Liver (tissue), 9 donors: Measurements from ENCODE around the gene SLC5A12. TPM values are rescaled to one million over a fixed set of nuclear protein-coding genes. Genes with fewer than 3 reads are reported as not detected.

Experiments used
- DNase-seq: peaks from one replicate; pipeline ENCODE4 v3.0.0-alpha.2; 2017; ENCODE audit warnings: low spot score
- H3K27ac ChIP-seq, 2 donors: one replicate each; pipeline ENCODE4 v1.7.0; 2013; ENCODE audit warnings: inconsistent platforms in 2 of 2, low read length in 2 of 2, control low read depth in 1 of 2, low read depth in 1 of 2, mild to moderate bottlenecking in 1 of 2
- H3K27me3 ChIP-seq, 4 donors: one replicate each; pipeline versions ENCODE4 v1.6.1 to v1.7.0; 2013; ENCODE audit warnings: low read length in 3 of 4, inconsistent platforms in 1 of 4, mild to moderate bottlenecking in 1 of 4, moderate library complexity in 1 of 4; ENCODE audit not compliant: control insufficient read depth in 4 of 4, insufficient read depth in 4 of 4
- H3K36me3 ChIP-seq, 4 donors: one replicate each; pipeline versions ENCODE4 v1.6.1 to v1.7.0; 2013; ENCODE audit warnings: low read length in 3 of 4, mild to moderate bottlenecking in 3 of 4, low read depth in 1 of 4, moderate library complexity in 1 of 4; ENCODE audit not compliant: control insufficient read depth in 4 of 4, insufficient read depth in 3 of 4
- H3K4me1 ChIP-seq, 4 donors: one replicate each; pipeline versions ENCODE4 v1.6.1 to v1.7.0; 2013; ENCODE audit warnings: low read length in 3 of 4, mild to moderate bottlenecking in 3 of 4, moderate library complexity in 1 of 4; ENCODE audit not compliant: control insufficient read depth in 4 of 4, insufficient read depth in 4 of 4
- H3K4me3 ChIP-seq, 3 donors: one replicate each; pipeline versions ENCODE4 v1.6.1 to v1.7.0; 2013; ENCODE audit warnings: low read length in 3 of 3, control low read depth in 1 of 3, low read depth in 1 of 3, mild to moderate bottlenecking in 1 of 3
- H3K9ac ChIP-seq, 2 donors: one replicate each; pipeline ENCODE4 v1.7.0; 2013; ENCODE audit warnings: low read length in 2 of 2, mild to moderate bottlenecking in 2 of 2, moderate library complexity in 2 of 2, control low read depth in 1 of 2, low read depth in 1 of 2
- H3K9me3 ChIP-seq, 4 donors: one replicate each; pipeline versions ENCODE4 v1.6.1 to v1.7.0; 2013; ENCODE audit warnings: low read length in 3 of 4; ENCODE audit not compliant: control insufficient read depth in 4 of 4
- EGR1 ChIP-seq, 2 donors: IDR thresholded peaks; 2 replicates each; pipeline ENCODE4 v1.6.1; 2016 to 2018; ENCODE audit warnings: antibody characterized with exemption in 2 of 2, low read depth in 2 of 2
- FOXA1 ChIP-seq: IDR thresholded peaks from 2 replicates; pipeline ENCODE4 v1.6.1; 2016; ENCODE audit warnings: antibody characterized with exemption
- FOXA2 ChIP-seq: IDR thresholded peaks from 2 replicates; pipeline ENCODE4 v1.6.1; 2016; ENCODE audit warnings: antibody characterized with exemption
- GABPA ChIP-seq, 2 donors: IDR thresholded peaks in 1 of 2; conservative IDR thresholded peaks in 1 of 2; 2 replicates each; pipeline ENCODE4 v1.6.1; 2016; ENCODE audit warnings: antibody characterized with exemption in 2 of 2, mild to moderate bottlenecking in 1 of 2, moderate library complexity in 1 of 2
- HNF4G ChIP-seq: IDR thresholded peaks from 2 replicates; pipeline ENCODE4 v1.6.1; 2016; ENCODE audit warnings: antibody characterized with exemption
- JUND ChIP-seq, 2 donors: IDR thresholded peaks; 2 replicates each; pipeline ENCODE4 v1.6.1; 2016; ENCODE audit warnings: antibody characterized with exemption in 2 of 2
- MAX ChIP-seq: IDR thresholded peaks from 2 replicates; pipeline ENCODE4 v1.6.1; 2016; ENCODE audit warnings: antibody characterized with exemption
- NR2F2 ChIP-seq: IDR thresholded peaks from 2 replicates; pipeline ENCODE4 v1.6.1; 2016; ENCODE audit warnings: antibody characterized with exemption
- RXRA ChIP-seq, 2 donors: IDR thresholded peaks; 2 replicates each; pipeline ENCODE4 v1.6.1; 2017 to 2018; ENCODE audit warnings: antibody characterized with exemption in 2 of 2, mild to moderate bottlenecking in 1 of 2
- SP1 ChIP-seq: IDR thresholded peaks from 2 replicates; pipeline ENCODE4 v1.6.1; 2018; ENCODE audit warnings: antibody characterized with exemption, mild to moderate bottlenecking
- TAF1 ChIP-seq: conservative IDR thresholded peaks from 2 replicates; pipeline ENCODE4 v1.6.1; 2016; ENCODE audit warnings: antibody characterized with exemption, mild to moderate bottlenecking
- YY1 ChIP-seq: IDR thresholded peaks from 2 replicates; pipeline ENCODE4 v1.6.1; 2016; ENCODE audit warnings: antibody characterized with exemption, mild to moderate bottlenecking
- ZBTB33 ChIP-seq: IDR thresholded peaks from 2 replicates; pipeline ENCODE4 v1.6.1; 2016; ENCODE audit warnings: antibody characterized with exemption
- WGBS: extraction: QIAGEN DNeasy Blood & Tissue Kit; methylation state at CpG from one replicate; pipeline ENCODE4 v1.1.7; 2013; 5-methylcytosine and 5-hydroxymethylcytosine counted together
- polyA plus RNA-seq, 2 donors: library from polyadenylated mRNA; stranded (reverse) in 1 of 2; unstranded in 1 of 2; fragments of 200-250 nt in 1 of 2; fragments of >200 nt in 1 of 2; fragmentation: Nextera tagmentation in 1 of 2; extraction: Ambion mirVana in 1 of 2; gene quantifications; one replicate each; pipeline versions ENCODE4 v1.2.1 to v1.2.3, GENCODE V29; 2013 to 2015
- total RNA-seq, 2 donors: library from RNA; depleted of rRNA; stranded (reverse); fragments of >200 nt; gene quantifications; one replicate each; pipeline ENCODE4 v1.2.3, GENCODE V29; 2014
- TF ChIP-seq, protein P1 (sequence below): IDR thresholded peaks from 2 replicates; pipeline ENCODE4 v1.6.1; 2016; ENCODE audit warnings: antibody characterized with exemption, mild to moderate bottlenecking
- TF ChIP-seq, protein P2 (sequence below): IDR thresholded peaks from 2 replicates; pipeline ENCODE4 v1.6.1; 2016; ENCODE audit warnings: antibody characterized with exemption
- TF ChIP-seq, protein P3 (sequence below): fragments of 150-350 bp; IDR thresholded peaks from 2 replicates; pipeline ENCODE4 v1.5.1; 2017; ENCODE audit warnings: improper control_type of control experiment, low read depth, low read length; ENCODE audit not compliant: missing input control
- donor health status: healthy.
- donor health status: healthy.
- donor health status: healthy.
- donor health status: healthy.
- donor health status: healthy.

SLC5A12 gene
- total and polyA plus RNA-seq, 4 donors = under 0.01 to 0.23 (median 0.03) TPM; not detected in 1

DNA sequence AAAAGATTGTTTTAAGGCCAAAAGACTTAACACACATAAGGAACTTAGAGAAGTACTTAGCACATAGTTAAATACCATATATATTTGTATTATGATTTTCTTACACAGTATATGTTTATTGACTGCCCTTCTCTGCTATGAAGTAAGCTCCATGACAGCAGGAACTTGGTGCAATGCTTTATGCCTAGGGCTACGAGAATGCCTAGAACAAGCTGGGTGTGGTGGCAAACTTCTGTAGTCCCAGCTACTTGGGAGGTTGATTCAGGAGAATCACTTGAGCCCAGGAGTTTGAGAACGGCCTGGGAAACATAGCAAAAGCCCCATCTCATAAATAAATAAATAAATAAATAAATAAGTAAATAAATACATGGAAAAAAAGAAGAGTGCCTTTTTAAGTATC lies 1.9 kb downstream of the SLC5A12 start:
- no peak for TF ChIP-seq GABPA (IDR thresholded peaks at IDR 0.05 in 1 of 2, conservative IDR thresholded peaks at IDR 0.05 in 1 of 2)
- TF ChIP-seq, protein P1, sequence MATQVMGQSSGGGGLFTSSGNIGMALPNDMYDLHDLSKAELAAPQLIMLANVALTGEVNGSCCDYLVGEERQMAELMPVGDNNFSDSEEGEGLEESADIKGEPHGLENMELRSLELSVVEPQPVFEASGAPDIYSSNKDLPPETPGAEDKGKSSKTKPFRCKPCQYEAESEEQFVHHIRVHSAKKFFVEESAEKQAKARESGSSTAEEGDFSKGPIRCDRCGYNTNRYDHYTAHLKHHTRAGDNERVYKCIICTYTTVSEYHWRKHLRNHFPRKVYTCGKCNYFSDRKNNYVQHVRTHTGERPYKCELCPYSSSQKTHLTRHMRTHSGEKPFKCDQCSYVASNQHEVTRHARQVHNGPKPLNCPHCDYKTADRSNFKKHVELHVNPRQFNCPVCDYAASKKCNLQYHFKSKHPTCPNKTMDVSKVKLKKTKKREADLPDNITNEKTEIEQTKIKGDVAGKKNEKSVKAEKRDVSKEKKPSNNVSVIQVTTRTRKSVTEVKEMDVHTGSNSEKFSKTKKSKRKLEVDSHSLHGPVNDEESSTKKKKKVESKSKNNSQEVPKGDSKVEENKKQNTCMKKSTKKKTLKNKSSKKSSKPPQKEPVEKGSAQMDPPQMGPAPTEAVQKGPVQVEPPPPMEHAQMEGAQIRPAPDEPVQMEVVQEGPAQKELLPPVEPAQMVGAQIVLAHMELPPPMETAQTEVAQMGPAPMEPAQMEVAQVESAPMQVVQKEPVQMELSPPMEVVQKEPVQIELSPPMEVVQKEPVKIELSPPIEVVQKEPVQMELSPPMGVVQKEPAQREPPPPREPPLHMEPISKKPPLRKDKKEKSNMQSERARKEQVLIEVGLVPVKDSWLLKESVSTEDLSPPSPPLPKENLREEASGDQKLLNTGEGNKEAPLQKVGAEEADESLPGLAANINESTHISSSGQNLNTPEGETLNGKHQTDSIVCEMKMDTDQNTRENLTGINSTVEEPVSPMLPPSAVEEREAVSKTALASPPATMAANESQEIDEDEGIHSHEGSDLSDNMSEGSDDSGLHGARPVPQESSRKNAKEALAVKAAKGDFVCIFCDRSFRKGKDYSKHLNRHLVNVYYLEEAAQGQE = no peak
- no peak for TF ChIP-seq HNF4G
- no peak for TF ChIP-seq EGR1 (IDR thresholded peaks at IDR 0.05; ENCODE audit: low read depth in 2 of 2)
- TF ChIP-seq MAX = no peak
- no peak for TF ChIP-seq RXRA (IDR thresholded peaks at IDR 0.05)
- no peak for TF ChIP-seq YY1
- TF ChIP-seq ZBTB33 = no peak
- TF ChIP-seq TAF1 = no peak
- TF ChIP-seq SP1 = no peak
- TF ChIP-seq, protein P2, sequence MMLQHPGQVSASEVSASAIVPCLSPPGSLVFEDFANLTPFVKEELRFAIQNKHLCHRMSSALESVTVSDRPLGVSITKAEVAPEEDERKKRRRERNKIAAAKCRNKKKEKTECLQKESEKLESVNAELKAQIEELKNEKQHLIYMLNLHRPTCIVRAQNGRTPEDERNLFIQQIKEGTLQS = no peak
- TF ChIP-seq, protein P3, sequence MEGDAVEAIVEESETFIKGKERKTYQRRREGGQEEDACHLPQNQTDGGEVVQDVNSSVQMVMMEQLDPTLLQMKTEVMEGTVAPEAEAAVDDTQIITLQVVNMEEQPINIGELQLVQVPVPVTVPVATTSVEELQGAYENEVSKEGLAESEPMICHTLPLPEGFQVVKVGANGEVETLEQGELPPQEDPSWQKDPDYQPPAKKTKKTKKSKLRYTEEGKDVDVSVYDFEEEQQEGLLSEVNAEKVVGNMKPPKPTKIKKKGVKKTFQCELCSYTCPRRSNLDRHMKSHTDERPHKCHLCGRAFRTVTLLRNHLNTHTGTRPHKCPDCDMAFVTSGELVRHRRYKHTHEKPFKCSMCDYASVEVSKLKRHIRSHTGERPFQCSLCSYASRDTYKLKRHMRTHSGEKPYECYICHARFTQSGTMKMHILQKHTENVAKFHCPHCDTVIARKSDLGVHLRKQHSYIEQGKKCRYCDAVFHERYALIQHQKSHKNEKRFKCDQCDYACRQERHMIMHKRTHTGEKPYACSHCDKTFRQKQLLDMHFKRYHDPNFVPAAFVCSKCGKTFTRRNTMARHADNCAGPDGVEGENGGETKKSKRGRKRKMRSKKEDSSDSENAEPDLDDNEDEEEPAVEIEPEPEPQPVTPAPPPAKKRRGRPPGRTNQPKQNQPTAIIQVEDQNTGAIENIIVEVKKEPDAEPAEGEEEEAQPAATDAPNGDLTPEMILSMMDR = no peak
- TF ChIP-seq JUND (IDR thresholded peaks at IDR 0.05) = no peak
- TF ChIP-seq FOXA1 = no peak
- no peak for TF ChIP-seq NR2F2
- TF ChIP-seq FOXA2 = no peak
- DNase-seq = no peak
- Histone ChIP-seq H3K4me3 (no peak overlapping the region), H3K4me1 (peaks cover 2 to 22% (median 8%) of the 10 kb centered on the region in 4 donors), H3K27me3 (no peaks in the 10 kb centered on the region), H3K9ac (no peak overlapping the region), H3K9me3 (no peaks in the 10 kb centered on the region), H3K27ac (no peak overlapping the region), H3K36me3 (no peaks in the 10 kb centered on the region)
- whole genome bisulfite sequencing = 85% methylated on average over 2 of the region's 2 CpGs
